A549 (cell line): ENCODE data around the gene FUT6. TPM values are rescaled to one million over a fixed set of nuclear protein-coding genes. Genes with fewer than 3 reads are reported as not detected.
A peak's percentile ranks its signal among the peaks of the same experiment; 100 is the strongest.

Experiments used
- ATAC-seq, 2 experiments: fragments of 200-7000 bp in 1 of 2; fragments of >200 bp in 1 of 2; cut with Nextera tagmentation in 1 of 2; cut with Tn5 transposase in 1 of 2; 3 replicates each; pipeline versions ENCODE4 v1.8.0 to v1.9.1; 2018 to 2020; ENCODE audit warnings: mild to moderate bottlenecking in 1 of 2, moderate library complexity in 1 of 2
- CTCF ChIA-PET: fragments of 300-600 bp; sonication (Branson Sonifier 250); formaldehyde crosslinking; extraction: SDS; loops from one replicate; lab custom pipeline; 2021; ENCODE audit warnings: antibody characterized with exemption, inconsistent platforms; lab: Yijun Ruan, JAX
- POLR2A ChIA-PET: fragments of 350-600 bp; formaldehyde crosslinking; extraction: SDS; loops from one replicate; lab custom pipeline; 2021; ENCODE audit warnings: antibody characterized with exemption, inconsistent platforms; lab: Yijun Ruan, JAX
- DNase-seq, 2 experiments: peaks; one replicate each; pipeline versions ENCODE4 v3.0.0 to v3.0.0-alpha.2; 2011 to 2016; ENCODE audit warnings: low read depth in 1 of 2, low spot score in 1 of 2
- FAIRE-seq: peaks from 2 replicates; lab custom pipeline; 2011; peaks lifted over from hg19 to GRCh38; lab: Jason Lieb, UNC
- H3K27ac ChIP-seq, 2 experiments: fragments of >200 bp; sonication (Bioruptor Twin); formaldehyde crosslinking; 3 replicates each; pipeline ENCODE4 v1.5.1; 2016 to 2017
- H3K4me1 ChIP-seq: fragments of >200 bp; sonication (Bioruptor Twin); formaldehyde crosslinking; 3 replicates; pipeline ENCODE4 v1.6.1; 2016
- H3K4me2 ChIP-seq: fragments of >200 bp; sonication (Bioruptor Twin); formaldehyde crosslinking; 3 replicates; pipeline ENCODE4 v1.6.1; 2016
- H3K4me3 ChIP-seq: fragments of >200 bp; sonication (Bioruptor Twin); formaldehyde crosslinking; 3 replicates; pipeline ENCODE4 v1.5.1; 2016
- H3K9me3 ChIP-seq: fragments of >200 bp; sonication (Bioruptor Twin); formaldehyde crosslinking; 3 replicates; pipeline ENCODE4 v1.6.1; 2016
- BHLHE40 ChIP-seq: IDR thresholded peaks from 2 replicates; pipeline ENCODE4 v1.6.1; 2012; ENCODE audit warnings: low read depth, low read length, inconsistent platforms
- CBX2 ChIP-seq: fragments of 200-600 bp; sonication (generic); IDR thresholded peaks from 2 replicates; pipeline ENCODE4 v1.6.1; 2016; ENCODE audit warnings: low read depth, mild to moderate bottlenecking, borderline replicate concordance
- CHD2 ChIP-seq: fragments of 150-350 bp; IDR thresholded peaks from 2 replicates; pipeline ENCODE4 v1.6.1; 2014; ENCODE audit warnings: low read length; ENCODE audit not compliant: partially characterized antibody
- FOSB ChIP-seq: fragments of 250-450 bp; sonication (Bioruptor Pico); IDR thresholded peaks from 2 replicates; pipeline ENCODE4 v1.5.0; 2020; ENCODE audit warnings: mild to moderate bottlenecking, moderate library complexity
- HOXB13 ChIP-seq: fragments of 250-450 bp; sonication (Bioruptor Pico); IDR thresholded peaks from 2 replicates; pipeline ENCODE4 v1.5.0; 2020; ENCODE audit warnings: low read depth, mild to moderate bottlenecking, moderate library complexity
- KDM1A ChIP-seq: fragments of 200-600 bp; sonication (generic); IDR thresholded peaks from 2 replicates; pipeline ENCODE4 v1.6.1; 2016; ENCODE audit warnings: low read depth, mild to moderate bottlenecking
- MAFK ChIP-seq: fragments of 450-650 bp; IDR thresholded peaks from 2 replicates; pipeline ENCODE4 v1.6.1; 2014; ENCODE audit not compliant: partially characterized antibody
- MAZ ChIP-seq: fragments of 150-350 bp; IDR thresholded peaks from 2 replicates; pipeline ENCODE4 v1.6.1; 2014; ENCODE audit warnings: antibody characterized with exemption, low read depth, low read length, borderline replicate concordance
- MYC ChIP-seq: IDR thresholded peaks from 2 replicates; pipeline ENCODE4 v1.6.1; 2012; ENCODE audit warnings: mild to moderate bottlenecking, inconsistent platforms, low read length, improper control_type of control experiment, borderline replicate concordance
- NFE2L2 ChIP-seq: fragments of 150-350 bp; conservative IDR thresholded peaks from 2 replicates; pipeline ENCODE4 v1.6.1; 2014; ENCODE audit warnings: low read length
- NPAS2 ChIP-seq: fragments of 250-450 bp; sonication (Bioruptor Pico); IDR thresholded peaks from 2 replicates; pipeline ENCODE4 v1.8.0; 2022; ENCODE audit warnings: mild to moderate bottlenecking, moderate library complexity, borderline replicate concordance
- POLR2AphosphoS2 ChIP-seq: conservative IDR thresholded peaks from 2 replicates; pipeline ENCODE4 v1.6.1; 2012; ENCODE audit warnings: low read length, improper control_type of control experiment, inconsistent platforms
- RAD21 ChIP-seq, 2 experiments: fragments of >200 bp in 1 of 2; sonication (Bioruptor Twin) in 1 of 2; formaldehyde crosslinking in 1 of 2; IDR thresholded peaks in 1 of 2; conservative IDR thresholded peaks in 1 of 2; 2 replicates in 1 of 2; 3 replicates in 1 of 2; pipeline ENCODE4 v1.6.1; 2012 to 2018; ENCODE audit warnings: inconsistent platforms in 1 of 2
- SMC3 ChIP-seq: fragments of >200 bp; sonication (Bioruptor Twin); formaldehyde crosslinking; IDR thresholded peaks from 3 replicates; pipeline ENCODE4 v1.6.1; 2018; ENCODE audit warnings: inconsistent platforms
- TFCP2L1 ChIP-seq: fragments of 250-450 bp; sonication (Bioruptor Pico); IDR thresholded peaks from 2 replicates; pipeline ENCODE4 v1.5.0; 2021; ENCODE audit warnings: mild to moderate bottlenecking
- TP53 ChIP-seq: fragments of 250-450 bp; sonication (Bioruptor Pico); IDR thresholded peaks from 2 replicates; pipeline ENCODE4 v1.5.0; 2021; ENCODE audit warnings: mild to moderate bottlenecking, moderate library complexity
- ZC3H11A ChIP-seq: fragments of 450-650 bp; IDR thresholded peaks from 2 replicates; pipeline ENCODE4 v1.6.1; 2014; ENCODE audit warnings: antibody characterized with exemption, mild to moderate bottlenecking
- ZFP36 ChIP-seq: fragments of 450-650 bp; IDR thresholded peaks from 2 replicates; pipeline ENCODE4 v1.6.1; 2014; ENCODE audit warnings: borderline replicate concordance; ENCODE audit not compliant: partially characterized antibody
- ZNF302 ChIP-seq: fragments of 250-450 bp; sonication (Bioruptor Pico); IDR thresholded peaks from 2 replicates; pipeline ENCODE4 v1.9.0; 2021; ENCODE audit warnings: inconsistent platforms, mild to moderate bottlenecking, moderate library complexity
- ZSCAN20 ChIP-seq: fragments of 250-450 bp; sonication (Bioruptor Pico); IDR thresholded peaks from 2 replicates; pipeline ENCODE4 v1.8.0; 2022; ENCODE audit warnings: mild to moderate bottlenecking, moderate library complexity
- WGBS: methylation state at CpG from one replicate; pipeline ENCODE4 v1.1.6; 2017; ENCODE audit errors: missing lambda C conversion rate; 5-methylcytosine and 5-hydroxymethylcytosine counted together
- polyA plus RNA-seq, 4 experiments: library from polyadenylated mRNA; depleted of rRNA in 3 of 4; stranded (reverse); fragments of >200 nt; fragmentation: RNase III in 1 of 4; extraction: RNeasy Plus Mini Kit Qiagen cat#74134 plus additional on column Dnase treatment in 1 of 4; gene quantifications; 2 replicates in 3 of 4; 3 replicates in 1 of 4; pipeline ENCODE4 v1.2.3, GENCODE V29; 2011 to 2017
- TF ChIP-seq, protein P1 (sequence below): fragments of >200 bp; sonication (Bioruptor Twin); formaldehyde crosslinking; IDR thresholded peaks from 2 replicates; pipeline ENCODE4 v1.6.1; 2016
- TF ChIP-seq, protein P2 (sequence below): IDR thresholded peaks from 2 replicates; pipeline ENCODE4 v1.6.1; 2012
- TF ChIP-seq, protein P3 (sequence below): fragments of 150-350 bp; IDR thresholded peaks from 2 replicates; pipeline ENCODE4 v1.6.1; 2014; ENCODE audit warnings: low read depth, mild to moderate bottlenecking, low read length
- TF ChIP-seq, protein P4 (sequence below): fragments of 450-650 bp; IDR thresholded peaks from 2 replicates; pipeline ENCODE4 v1.6.1; 2014; ENCODE audit warnings: antibody characterized with exemption
- TF ChIP-seq, protein P5 (sequence below): fragments of 250-450 bp; sonication (Bioruptor Pico); IDR thresholded peaks from 2 replicates; pipeline ENCODE4 v1.5.0; 2020; ENCODE audit warnings: low read depth, mild to moderate bottlenecking, moderate library complexity
- TF ChIP-seq, protein P6 (sequence below): IDR thresholded peaks from 2 replicates; pipeline ENCODE4 v1.6.1; 2012; ENCODE audit warnings: low read depth, borderline replicate concordance
- TF ChIP-seq, protein P7 (sequence below): fragments of 200-600 bp; sonication (generic); IDR thresholded peaks from 2 replicates; pipeline ENCODE4 v1.6.1; 2016; ENCODE audit warnings: antibody characterized with exemption, mild to moderate bottlenecking, moderate library complexity

Gene FUT6
- polyA plus RNA-seq, 2 of the 4 experiments (the other 2 are of a cell fraction), result not detected

DNA sequence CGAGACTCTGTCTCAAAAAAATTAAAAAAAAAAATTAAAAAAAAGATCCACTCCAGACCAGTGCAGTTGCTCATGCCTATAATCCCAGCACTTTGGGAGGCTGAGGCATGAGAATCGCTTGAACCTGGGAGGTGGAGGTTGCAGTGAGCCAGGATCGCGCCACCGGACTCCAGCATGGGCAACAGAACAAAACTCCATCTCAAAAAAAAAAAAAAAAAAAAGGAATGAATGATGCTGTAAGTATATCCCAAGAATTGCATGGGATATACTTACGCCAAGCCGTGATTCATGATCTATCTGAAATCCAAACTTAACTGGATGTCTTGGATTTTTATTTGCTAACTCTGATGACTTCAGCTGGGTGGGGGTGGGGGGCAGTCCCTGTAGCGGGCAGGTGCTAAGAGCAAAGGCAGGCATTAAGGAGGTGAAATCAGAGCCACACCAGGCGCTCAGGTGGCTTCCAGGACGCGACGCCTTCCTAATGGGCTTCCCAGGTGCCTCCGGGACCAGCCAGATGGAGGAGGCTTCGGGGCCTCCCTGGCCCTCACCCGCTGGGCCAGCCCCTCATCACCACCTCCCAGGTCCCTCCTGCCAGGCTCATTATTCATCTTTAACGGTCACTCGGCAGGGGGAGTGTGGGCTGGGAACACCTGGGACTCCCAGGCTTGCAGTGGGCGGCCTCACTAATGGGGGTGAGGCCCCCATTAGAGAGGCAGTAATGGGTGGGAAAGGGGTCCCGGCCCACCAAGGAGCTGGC, 42.2 kb upstream of the FUT6 start:
- H3K4me3 ChIP-seq, result no peak overlapping the region
- no peak overlapping the region for H3K4me2 ChIP-seq
- no peak for ATAC-seq
- no peak for DNase-seq
- peaks cover 38% of the 10 kb centered on the region for H3K4me1 ChIP-seq
- ChIA-PET POLR2A (interaction anchor here (1.1 kb wide), 1 partner anchor 54 kb away, joined by 3 read pairs; no protein-coding TSS in a partner anchor), CTCF (interaction anchor here (0.9 to 1.5 kb wide), 2 partner anchors 78 to 108 kb away, joined by 3 to 4 read pairs; no protein-coding TSS in a partner anchor)
- 73% methylated on average over 15 of the region's 19 CpGs for WGBS
- TF ChIP-seq MYC (no peak), TFCP2L1 (CRISPR knock-in tag) (no peak), ZSCAN20 (CRISPR knock-in tag) (no peak), TP53 (CRISPR knock-in tag) (no peak), KDM1A (no peak), ZFP36 (no peak), RAD21 (conservative IDR thresholded peaks at IDR 0.05 in 1 of 2, IDR thresholded peaks at IDR 0.05 in 1 of 2) (no peak), CBX2 (no peak), FOSB (CRISPR knock-in tag) (no peak), SMC3 (no peak), MAZ (no peak), CHD2 (no peak), ZC3H11A (no peak), NFE2L2 (no peak), POLR2AphosphoS2 (no peak)
- TF ChIP-seq, protein P1, sequence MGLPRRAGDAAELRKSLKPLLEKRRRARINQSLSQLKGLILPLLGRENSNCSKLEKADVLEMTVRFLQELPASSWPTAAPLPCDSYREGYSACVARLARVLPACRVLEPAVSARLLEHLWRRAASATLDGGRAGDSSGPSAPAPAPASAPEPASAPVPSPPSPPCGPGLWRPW, result no peak
- TF ChIP-seq, protein P2, sequence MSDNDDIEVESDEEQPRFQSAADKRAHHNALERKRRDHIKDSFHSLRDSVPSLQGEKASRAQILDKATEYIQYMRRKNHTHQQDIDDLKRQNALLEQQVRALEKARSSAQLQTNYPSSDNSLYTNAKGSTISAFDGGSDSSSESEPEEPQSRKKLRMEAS, result no peak
- TF ChIP-seq, protein P3, sequence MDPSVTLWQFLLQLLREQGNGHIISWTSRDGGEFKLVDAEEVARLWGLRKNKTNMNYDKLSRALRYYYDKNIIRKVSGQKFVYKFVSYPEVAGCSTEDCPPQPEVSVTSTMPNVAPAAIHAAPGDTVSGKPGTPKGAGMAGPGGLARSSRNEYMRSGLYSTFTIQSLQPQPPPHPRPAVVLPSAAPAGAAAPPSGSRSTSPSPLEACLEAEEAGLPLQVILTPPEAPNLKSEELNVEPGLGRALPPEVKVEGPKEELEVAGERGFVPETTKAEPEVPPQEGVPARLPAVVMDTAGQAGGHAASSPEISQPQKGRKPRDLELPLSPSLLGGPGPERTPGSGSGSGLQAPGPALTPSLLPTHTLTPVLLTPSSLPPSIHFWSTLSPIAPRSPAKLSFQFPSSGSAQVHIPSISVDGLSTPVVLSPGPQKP, result no peak
- TF ChIP-seq, protein P4, sequence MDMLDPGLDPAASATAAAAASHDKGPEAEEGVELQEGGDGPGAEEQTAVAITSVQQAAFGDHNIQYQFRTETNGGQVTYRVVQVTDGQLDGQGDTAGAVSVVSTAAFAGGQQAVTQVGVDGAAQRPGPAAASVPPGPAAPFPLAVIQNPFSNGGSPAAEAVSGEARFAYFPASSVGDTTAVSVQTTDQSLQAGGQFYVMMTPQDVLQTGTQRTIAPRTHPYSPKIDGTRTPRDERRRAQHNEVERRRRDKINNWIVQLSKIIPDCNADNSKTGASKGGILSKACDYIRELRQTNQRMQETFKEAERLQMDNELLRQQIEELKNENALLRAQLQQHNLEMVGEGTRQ, result no peak
- TF ChIP-seq, protein P5, sequence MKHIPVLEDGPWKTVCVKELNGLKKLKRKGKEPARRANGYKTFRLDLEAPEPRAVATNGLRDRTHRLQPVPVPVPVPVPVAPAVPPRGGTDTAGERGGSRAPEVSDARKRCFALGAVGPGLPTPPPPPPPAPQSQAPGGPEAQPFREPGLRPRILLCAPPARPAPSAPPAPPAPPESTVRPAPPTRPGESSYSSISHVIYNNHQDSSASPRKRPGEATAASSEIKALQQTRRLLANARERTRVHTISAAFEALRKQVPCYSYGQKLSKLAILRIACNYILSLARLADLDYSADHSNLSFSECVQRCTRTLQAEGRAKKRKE (CRISPR knock-in tag), result no peak
- no peak for FAIRE-seq
- H3K9me3 ChIP-seq, result no peaks in the 10 kb centered on the region
- peak overlapping the region; percentile 67 to 72; a peak in 5 of 6 replicates for H3K27ac ChIP-seq

DNA sequence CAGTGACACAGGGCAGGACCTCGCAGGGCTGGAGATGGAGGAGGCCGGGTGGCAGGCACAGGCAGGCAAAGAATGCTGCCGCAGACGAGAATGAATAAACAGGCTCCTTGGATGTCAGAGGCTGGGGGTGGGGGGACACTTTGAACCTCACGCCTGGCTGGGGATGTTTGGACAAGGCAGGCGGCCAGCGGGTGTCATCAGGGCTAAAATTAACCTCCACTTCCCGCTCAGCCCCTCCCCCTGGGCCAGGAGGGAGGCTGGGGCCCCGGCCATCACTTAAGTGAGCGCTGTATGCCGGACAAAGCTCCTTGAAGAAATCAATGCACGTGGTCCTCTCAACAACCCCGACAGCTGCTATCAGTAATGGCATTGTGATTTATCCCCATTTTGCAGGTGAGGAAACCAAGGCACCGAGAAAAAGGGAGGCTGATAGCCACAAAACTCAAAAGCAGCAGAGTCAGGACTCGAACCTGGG, 41.1 kb upstream of the FUT6 start:
- CTCF ChIA-PET, result interaction anchor here (1.5 kb wide), 1 partner anchor 77 kb away, joined by 4 read pairs; no protein-coding TSS in a partner anchor
- H3K27ac ChIP-seq, result peak overlapping the region; percentile 67 to 72
- 27% methylated on average over 11 of the region's 15 CpGs for WGBS
- DNase-seq (peak in 1 of 2 experiments; percentile 63), ATAC-seq (peak; percentile 44 to 59; a peak in 4 of 6 replicates), FAIRE-seq (no peak)
- H3K4me1 ChIP-seq, result peaks cover 38% of the 10 kb centered on the region
- H3K9me3 ChIP-seq, result no peaks in the 10 kb centered on the region
- POLR2A ChIA-PET, result no interaction called here
- peak overlapping the region; percentile 70 for H3K4me2 ChIP-seq
- no peak overlapping the region for H3K4me3 ChIP-seq
- TF ChIP-seq NPAS2 (no peak), TFCP2L1 (CRISPR knock-in tag) (no peak), KDM1A (0 out of 2 replicates have a peak, but pooled peaks have one; percentile 50), MAZ (no peak), FOSB (CRISPR knock-in tag) (no peak), MAFK (no peak), BHLHE40 (no peak), ZNF302 (CRISPR knock-in tag) (no peak), HOXB13 (CRISPR knock-in tag) (no peak)
- TF ChIP-seq, protein P6, sequence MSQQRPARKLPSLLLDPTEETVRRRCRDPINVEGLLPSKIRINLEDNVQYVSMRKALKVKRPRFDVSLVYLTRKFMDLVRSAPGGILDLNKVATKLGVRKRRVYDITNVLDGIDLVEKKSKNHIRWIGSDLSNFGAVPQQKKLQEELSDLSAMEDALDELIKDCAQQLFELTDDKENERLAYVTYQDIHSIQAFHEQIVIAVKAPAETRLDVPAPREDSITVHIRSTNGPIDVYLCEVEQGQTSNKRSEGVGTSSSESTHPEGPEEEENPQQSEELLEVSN, result no peak
- TF ChIP-seq, protein P7, sequence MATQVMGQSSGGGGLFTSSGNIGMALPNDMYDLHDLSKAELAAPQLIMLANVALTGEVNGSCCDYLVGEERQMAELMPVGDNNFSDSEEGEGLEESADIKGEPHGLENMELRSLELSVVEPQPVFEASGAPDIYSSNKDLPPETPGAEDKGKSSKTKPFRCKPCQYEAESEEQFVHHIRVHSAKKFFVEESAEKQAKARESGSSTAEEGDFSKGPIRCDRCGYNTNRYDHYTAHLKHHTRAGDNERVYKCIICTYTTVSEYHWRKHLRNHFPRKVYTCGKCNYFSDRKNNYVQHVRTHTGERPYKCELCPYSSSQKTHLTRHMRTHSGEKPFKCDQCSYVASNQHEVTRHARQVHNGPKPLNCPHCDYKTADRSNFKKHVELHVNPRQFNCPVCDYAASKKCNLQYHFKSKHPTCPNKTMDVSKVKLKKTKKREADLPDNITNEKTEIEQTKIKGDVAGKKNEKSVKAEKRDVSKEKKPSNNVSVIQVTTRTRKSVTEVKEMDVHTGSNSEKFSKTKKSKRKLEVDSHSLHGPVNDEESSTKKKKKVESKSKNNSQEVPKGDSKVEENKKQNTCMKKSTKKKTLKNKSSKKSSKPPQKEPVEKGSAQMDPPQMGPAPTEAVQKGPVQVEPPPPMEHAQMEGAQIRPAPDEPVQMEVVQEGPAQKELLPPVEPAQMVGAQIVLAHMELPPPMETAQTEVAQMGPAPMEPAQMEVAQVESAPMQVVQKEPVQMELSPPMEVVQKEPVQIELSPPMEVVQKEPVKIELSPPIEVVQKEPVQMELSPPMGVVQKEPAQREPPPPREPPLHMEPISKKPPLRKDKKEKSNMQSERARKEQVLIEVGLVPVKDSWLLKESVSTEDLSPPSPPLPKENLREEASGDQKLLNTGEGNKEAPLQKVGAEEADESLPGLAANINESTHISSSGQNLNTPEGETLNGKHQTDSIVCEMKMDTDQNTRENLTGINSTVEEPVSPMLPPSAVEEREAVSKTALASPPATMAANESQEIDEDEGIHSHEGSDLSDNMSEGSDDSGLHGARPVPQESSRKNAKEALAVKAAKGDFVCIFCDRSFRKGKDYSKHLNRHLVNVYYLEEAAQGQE, result no peak
- TF ChIP-seq, protein P1, result no peak
